IMR-90 (cell line): ENCODE measurements around the gene ZC3H4. TPM values are rescaled to one million over a fixed set of nuclear protein-coding genes. Genes with fewer than 3 reads are reported as not detected.
A peak's percentile ranks its signal among the peaks of the same experiment; 100 is the strongest.

ENCODE experiments used
- ATAC-seq: fragments of 200-7000 bp; cut with Tn5 transposase; 2 replicates; pipeline ENCODE4 v1.9.1; 2020; ENCODE audit warnings: low read depth, mild to moderate bottlenecking, moderate library complexity
- BruUV-seq: library from RNA; stranded (reverse); fragments of 400-500 nt; replicated peaks from 2 replicates; lab custom pipeline; 2021; lab: Mats Ljungman, UMichigan
- CTCF ChIA-PET: fragments of 300-600 bp; formaldehyde crosslinking; extraction: SDS; loops from one replicate; lab custom pipeline; 2021; ENCODE audit warnings: antibody characterized with exemption; lab: Yijun Ruan, JAX
- POLR2A ChIA-PET: fragments of 300-600 bp; sonication (Branson Sonifier 250); formaldehyde crosslinking; loops from one replicate; lab custom pipeline; 2022; ENCODE audit warnings: antibody characterized with exemption; ENCODE audit not compliant: unreplicated experiment; lab: Charles Lee
- DNase-seq: peaks from one replicate; pipeline ENCODE4 v3.0.0; 2013
- H2AFZ ChIP-seq: replicated peaks from 2 replicates; pipeline ENCODE3; 2013; ENCODE audit warnings: low read length, mild to moderate bottlenecking; ENCODE audit not compliant: poor library complexity
- H2AK5ac ChIP-seq: 2 replicates; pipeline ENCODE4 v1.6.1; 2013; ENCODE audit warnings: low read depth, low read length, inconsistent platforms
- H2AK9ac ChIP-seq: replicated peaks from 2 replicates; pipeline ENCODE3; 2013; ENCODE audit warnings: mild to moderate bottlenecking, low read depth, low read length, moderate library complexity; ENCODE audit not compliant: poor library complexity
- H2BK120ac ChIP-seq: 2 replicates; pipeline ENCODE4 v1.6.1; 2013; ENCODE audit warnings: low read depth, low read length, inconsistent platforms
- H2BK15ac ChIP-seq: 3 replicates; pipeline ENCODE4 v1.6.1; 2013; ENCODE audit warnings: low read depth, low read length, inconsistent platforms
- H2BK20ac ChIP-seq: 2 replicates; pipeline ENCODE4 v1.6.1; 2013; ENCODE audit warnings: low read depth, mild to moderate bottlenecking, inconsistent platforms, low read length, moderate library complexity
- H2BK5ac ChIP-seq: 2 replicates; pipeline ENCODE4 v1.6.1; 2013; ENCODE audit warnings: mild to moderate bottlenecking, low read depth, low read length, inconsistent platforms; ENCODE audit not compliant: poor library complexity, severe bottlenecking
- H3K14ac ChIP-seq: replicated peaks from 2 replicates; pipeline ENCODE4 v1.6.1; 2013; ENCODE audit warnings: low read depth, low read length, inconsistent platforms
- H3K18ac ChIP-seq: 2 replicates; pipeline ENCODE4 v1.6.1; 2013; ENCODE audit warnings: low read depth, low read length, control low read depth
- H3K23ac ChIP-seq: 2 replicates; pipeline ENCODE4 v1.6.1; 2013; ENCODE audit warnings: low read depth, low read length, inconsistent platforms
- H3K27ac ChIP-seq: 2 replicates; pipeline ENCODE4 v1.5.1; 2013; ENCODE audit warnings: mild to moderate bottlenecking, control low read depth, low read length; ENCODE audit not compliant: insufficient read depth
- H3K27me3 ChIP-seq: 2 replicates; pipeline ENCODE4 v1.6.1; 2013; ENCODE audit warnings: low read length; ENCODE audit not compliant: control insufficient read depth, insufficient read depth
- H3K36me3 ChIP-seq: 2 replicates; pipeline ENCODE4 v1.6.1; 2013; ENCODE audit warnings: low read length, mixed read lengths; ENCODE audit not compliant: control insufficient read depth, insufficient read depth
- H3K4ac ChIP-seq: 2 replicates; pipeline ENCODE4 v1.6.1; 2013; ENCODE audit warnings: low read depth, low read length, inconsistent platforms
- H3K4me1 ChIP-seq: 2 replicates; pipeline ENCODE4 v1.6.1; 2013; ENCODE audit warnings: low read length, mixed read lengths; ENCODE audit not compliant: control insufficient read depth, insufficient read depth
- H3K4me2 ChIP-seq: 2 replicates; pipeline ENCODE4 v1.6.1; 2013; ENCODE audit warnings: low read depth, mild to moderate bottlenecking, control low read depth, low read length, moderate library complexity
- H3K4me3 ChIP-seq: 2 replicates; pipeline ENCODE4 v1.5.1; 2013; ENCODE audit warnings: low read depth, mild to moderate bottlenecking, control low read depth, low read length, moderate library complexity; ENCODE audit not compliant: insufficient read depth
- H3K56ac ChIP-seq: 2 replicates; pipeline ENCODE4 v1.6.1; 2013; ENCODE audit warnings: low read length, inconsistent platforms; ENCODE audit not compliant: insufficient read depth; ENCODE audit errors: extremely low read depth
- H3K79me1 ChIP-seq, 2 experiments: 2 replicates each; pipeline ENCODE4 v1.6.1; 2013; ENCODE audit warnings: low read length in 2 of 2, inconsistent platforms in 1 of 2, low read depth in 1 of 2
- H3K9ac ChIP-seq: 2 replicates; pipeline ENCODE4 v1.6.1; 2013; ENCODE audit warnings: low read depth, low read length, control low read depth
- H3K9me1 ChIP-seq: 2 replicates; pipeline ENCODE4 v1.6.1; 2013; ENCODE audit warnings: low read length, inconsistent platforms; ENCODE audit not compliant: insufficient read depth
- H3K9me3 ChIP-seq: 2 replicates; pipeline ENCODE4 v1.6.1; 2013; ENCODE audit warnings: low read length; ENCODE audit not compliant: control insufficient read depth, insufficient read depth
- H4K20me1 ChIP-seq: 2 replicates; pipeline ENCODE4 v1.6.1; 2013; ENCODE audit warnings: low read length, inconsistent platforms; ENCODE audit not compliant: insufficient read depth
- H4K5ac ChIP-seq: 2 replicates; pipeline ENCODE4 v1.6.1; 2013; ENCODE audit warnings: mild to moderate bottlenecking, low read depth, low read length, control low read depth
- H4K8ac ChIP-seq, 2 experiments: 2 replicates each; pipeline ENCODE4 v1.6.1; 2013; ENCODE audit warnings: low read depth in 2 of 2, low read length in 2 of 2, control low read depth in 1 of 2, inconsistent platforms in 1 of 2
- H4K91ac ChIP-seq: 2 replicates; pipeline ENCODE4 v1.6.1; 2013; ENCODE audit warnings: low read depth, low read length, inconsistent platforms; ENCODE audit not compliant: insufficient read depth
- BHLHE40 ChIP-seq: fragments of 150-350 bp; IDR thresholded peaks from 2 replicates; pipeline ENCODE4 v1.6.1; 2016; ENCODE audit warnings: mild to moderate bottlenecking, low read depth, low read length
- CEBPB ChIP-seq: IDR thresholded peaks from 2 replicates; pipeline ENCODE4 v1.6.1; 2012; ENCODE audit warnings: low read depth, low read length, improper control_type of control experiment
- CHD1 ChIP-seq: IDR thresholded peaks from 2 replicates; pipeline ENCODE4 v1.6.1; 2012; ENCODE audit warnings: low read depth, low read length, improper control_type of control experiment
- FOS ChIP-seq: fragments of 150-350 bp; IDR thresholded peaks from 2 replicates; pipeline ENCODE4 v1.6.1; 2016; ENCODE audit warnings: low read depth, low read length
- MAFK ChIP-seq: IDR thresholded peaks from 2 replicates; pipeline ENCODE4 v1.6.1; 2012; ENCODE audit warnings: low read depth, low read length, improper control_type of control experiment
- MAZ ChIP-seq: IDR thresholded peaks from 2 replicates; pipeline ENCODE4 v1.6.1; 2012; ENCODE audit warnings: low read depth, mild to moderate bottlenecking, low read length, improper control_type of control experiment, moderate library complexity, borderline replicate concordance
- MXI1 ChIP-seq: IDR thresholded peaks from 2 replicates; pipeline ENCODE4 v1.6.1; 2012; ENCODE audit warnings: low read depth, mild to moderate bottlenecking, low read length, moderate library complexity, borderline replicate concordance
- NFE2L2 ChIP-seq: fragments of 150-350 bp; IDR thresholded peaks from 2 replicates; pipeline ENCODE4 v1.6.1; 2016; ENCODE audit warnings: low read depth, mild to moderate bottlenecking, low read length
- POLR2A ChIP-seq: IDR thresholded peaks from 2 replicates; pipeline ENCODE4 v1.6.1; 2012; ENCODE audit warnings: mild to moderate bottlenecking, low read depth, low read length
- RAD21 ChIP-seq: IDR thresholded peaks from 2 replicates; pipeline ENCODE4 v1.6.1; 2012; ENCODE audit warnings: low read length, improper control_type of control experiment
- RCOR1 ChIP-seq: IDR thresholded peaks from 2 replicates; pipeline ENCODE4 v1.6.1; 2012; ENCODE audit warnings: mild to moderate bottlenecking, low read length, improper control_type of control experiment; ENCODE audit not compliant: insufficient replicate concordance
- RFX5 ChIP-seq: IDR thresholded peaks from 2 replicates; pipeline ENCODE4 v1.8.0; 2012; ENCODE audit warnings: low read depth, mild to moderate bottlenecking, low read length, moderate library complexity
- SMC3 ChIP-seq: fragments of 150-350 bp; IDR thresholded peaks from 2 replicates; pipeline ENCODE4 v1.6.1; 2016; ENCODE audit warnings: low read depth, mild to moderate bottlenecking, antibody characterized with exemption, low read length, moderate library complexity
- WGBS, 2 experiments: methylation state at CpG; one replicate each; pipeline versions ENCODE4 v1.1.5 to v1.1.7; 2013; ENCODE audit warnings: missing lambda C conversion rate in 2 of 2; ENCODE audit not compliant: insufficient read length in 1 of 2; ENCODE audit errors: extremely low coverage in 2 of 2; 5-methylcytosine and 5-hydroxymethylcytosine counted together
- dilution Hi-C: fragments of 300-500 bp; cut with HindIII; formaldehyde crosslinking; loops from one replicate; pipeline ENCODE4 v1.14.3; 2018; ENCODE audit warnings: low sequenced_read_pairs; ENCODE audit not compliant: unreplicated experiment
- in situ Hi-C: fragments of 300-500 bp; cut with MboI; formaldehyde crosslinking; loops from 3 replicates; pipeline ENCODE4 v1.14.3; 2019; ENCODE audit warnings: low sequenced_read_pairs, inconsistent platforms, mixed read lengths
- intact Hi-C: fragments of 100-400 bp; cut with micrococcal nuclease; formaldehyde crosslinking; loops from 2 replicates; pipeline ENCODE4 v1.10.0; 2022
- polyA plus RNA-seq, 3 experiments: library from polyadenylated mRNA; depleted of rRNA; stranded (reverse); fragments of >200 nt; gene quantifications; 2 replicates each; pipeline ENCODE4 v1.2.3, GENCODE V29; 2012; ENCODE audit warnings: low replicate concordance in 1 of 3
- total RNA-seq: library from RNA; depleted of rRNA; stranded (reverse); fragments of >200 nt; gene quantifications from 2 replicates; pipeline ENCODE4 v1.2.3, GENCODE V29; 2012
- TF ChIP-seq, protein P1 (sequence below): fragments of 150-350 bp; IDR thresholded peaks from 2 replicates; pipeline ENCODE4 v1.6.1; 2016; ENCODE audit warnings: low read depth, mild to moderate bottlenecking, low read length, moderate library complexity, borderline replicate concordance
- TF ChIP-seq, protein P2 (sequence below): conservative IDR thresholded peaks from 2 replicates; pipeline ENCODE4 v1.5.1; 2012; ENCODE audit warnings: mild to moderate bottlenecking, low read depth, low read length, improper control_type of control experiment
- TF ChIP-seq, protein P3 (sequence below): fragments of 150-350 bp; IDR thresholded peaks from 2 replicates; pipeline ENCODE4 v1.6.1; 2017; ENCODE audit warnings: mild to moderate bottlenecking, antibody characterized with exemption, low read length, low read depth

The ZC3H4 gene
- total and polyA plus RNA-seq, 2 of the 4 experiments (the other 2 are of a cell fraction) = 3.9 to 8.9 TPM

DNA sequence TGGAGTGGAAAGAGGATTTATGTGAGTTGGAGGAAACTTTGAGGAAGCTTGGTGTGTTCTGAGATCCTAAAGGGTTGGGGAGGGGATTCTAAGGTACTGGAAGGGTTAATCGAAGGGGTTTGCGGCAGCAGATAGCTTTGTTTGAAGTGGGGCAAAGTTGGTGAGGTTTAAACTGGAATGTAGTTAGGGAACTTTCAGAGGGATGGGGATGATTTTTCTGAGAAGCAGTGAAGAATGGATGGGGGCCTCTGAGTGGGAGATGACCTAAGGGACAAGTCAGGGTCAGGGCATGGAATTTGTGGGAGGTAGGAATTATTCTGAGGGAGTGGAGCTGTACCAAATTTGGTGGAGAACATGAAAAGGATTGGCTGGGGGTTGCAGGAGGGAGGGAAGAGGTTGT, 21.0 kb upstream of the ZC3H4 start:
- no peak overlapping the region for H3K9ac ChIP-seq
- POLR2A ChIA-PET = no interaction called here

More for the DNA sequence above, 21.0 kb upstream of the ZC3H4 start:
- H3K14ac ChIP-seq = peak overlapping the region; percentile 22
- H3K4ac ChIP-seq = 0 out of 2 replicates have a peak overlapping the region, but pooled peaks have one; percentile 11
- H3K9me1 ChIP-seq = peaks cover 7% of the 10 kb centered on the region
- WGBS, 2 experiments = 52% methylated on average over 2 of the region's 2 CpGs; no CpG with 5 or more reads in 1 of the 2 experiments
- H3K36me3 ChIP-seq = peaks cover 5% of the 10 kb centered on the region
- H4K20me1 ChIP-seq = peaks cover 78% of the 10 kb centered on the region
- peak overlapping the region; percentile 40 for H2BK5ac ChIP-seq
- H2BK15ac ChIP-seq = no peak overlapping the region
- no peak overlapping the region; the same call in 1 of the 2 replicates for H3K27ac ChIP-seq
- no peak overlapping the region for H2BK120ac ChIP-seq
- H3K27me3 ChIP-seq = no peaks in the 10 kb centered on the region
- H4K8ac ChIP-seq = no peak overlapping the region
- in situ Hi-C loops = no loop called here
- H2AFZ ChIP-seq = no peak overlapping the region
- H3K4me3 ChIP-seq = no peak overlapping the region
- peak overlapping the region; percentile 43; the same call in 1 of the 2 replicates for H4K5ac ChIP-seq
- H3K9me3 ChIP-seq = no peaks in the 10 kb centered on the region
- peak overlapping the region; percentile 28 for H3K4me2 ChIP-seq
- BruUV-seq = no TSS peak
- H2BK20ac ChIP-seq = no peak overlapping the region
- dilution Hi-C loops = no loop called here
- TF ChIP-seq POLR2A (no peak), RAD21 (no peak), NFE2L2 (no peak), FOS (no peak), MAZ (no peak), RCOR1 (no peak), CHD1 (no peak), CEBPB (no peak), MXI1 (no peak), RFX5 (no peak), MAFK (no peak), SMC3 (no peak), BHLHE40 (no peak)
- TF ChIP-seq, protein P1, sequence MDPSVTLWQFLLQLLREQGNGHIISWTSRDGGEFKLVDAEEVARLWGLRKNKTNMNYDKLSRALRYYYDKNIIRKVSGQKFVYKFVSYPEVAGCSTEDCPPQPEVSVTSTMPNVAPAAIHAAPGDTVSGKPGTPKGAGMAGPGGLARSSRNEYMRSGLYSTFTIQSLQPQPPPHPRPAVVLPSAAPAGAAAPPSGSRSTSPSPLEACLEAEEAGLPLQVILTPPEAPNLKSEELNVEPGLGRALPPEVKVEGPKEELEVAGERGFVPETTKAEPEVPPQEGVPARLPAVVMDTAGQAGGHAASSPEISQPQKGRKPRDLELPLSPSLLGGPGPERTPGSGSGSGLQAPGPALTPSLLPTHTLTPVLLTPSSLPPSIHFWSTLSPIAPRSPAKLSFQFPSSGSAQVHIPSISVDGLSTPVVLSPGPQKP = no peak
- TF ChIP-seq, protein P2, sequence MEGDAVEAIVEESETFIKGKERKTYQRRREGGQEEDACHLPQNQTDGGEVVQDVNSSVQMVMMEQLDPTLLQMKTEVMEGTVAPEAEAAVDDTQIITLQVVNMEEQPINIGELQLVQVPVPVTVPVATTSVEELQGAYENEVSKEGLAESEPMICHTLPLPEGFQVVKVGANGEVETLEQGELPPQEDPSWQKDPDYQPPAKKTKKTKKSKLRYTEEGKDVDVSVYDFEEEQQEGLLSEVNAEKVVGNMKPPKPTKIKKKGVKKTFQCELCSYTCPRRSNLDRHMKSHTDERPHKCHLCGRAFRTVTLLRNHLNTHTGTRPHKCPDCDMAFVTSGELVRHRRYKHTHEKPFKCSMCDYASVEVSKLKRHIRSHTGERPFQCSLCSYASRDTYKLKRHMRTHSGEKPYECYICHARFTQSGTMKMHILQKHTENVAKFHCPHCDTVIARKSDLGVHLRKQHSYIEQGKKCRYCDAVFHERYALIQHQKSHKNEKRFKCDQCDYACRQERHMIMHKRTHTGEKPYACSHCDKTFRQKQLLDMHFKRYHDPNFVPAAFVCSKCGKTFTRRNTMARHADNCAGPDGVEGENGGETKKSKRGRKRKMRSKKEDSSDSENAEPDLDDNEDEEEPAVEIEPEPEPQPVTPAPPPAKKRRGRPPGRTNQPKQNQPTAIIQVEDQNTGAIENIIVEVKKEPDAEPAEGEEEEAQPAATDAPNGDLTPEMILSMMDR = no peak
- TF ChIP-seq, protein P3, sequence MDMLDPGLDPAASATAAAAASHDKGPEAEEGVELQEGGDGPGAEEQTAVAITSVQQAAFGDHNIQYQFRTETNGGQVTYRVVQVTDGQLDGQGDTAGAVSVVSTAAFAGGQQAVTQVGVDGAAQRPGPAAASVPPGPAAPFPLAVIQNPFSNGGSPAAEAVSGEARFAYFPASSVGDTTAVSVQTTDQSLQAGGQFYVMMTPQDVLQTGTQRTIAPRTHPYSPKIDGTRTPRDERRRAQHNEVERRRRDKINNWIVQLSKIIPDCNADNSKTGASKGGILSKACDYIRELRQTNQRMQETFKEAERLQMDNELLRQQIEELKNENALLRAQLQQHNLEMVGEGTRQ = no peak
- peak overlapping the region; percentile 14; the same call in 1 of the 2 replicates for H3K23ac ChIP-seq
- intact Hi-C loops = loop anchor here (5.0 kb wide), 1 partner anchor 108 kb away; no protein-coding TSS in a partner anchor
- no peak overlapping the region for H4K91ac ChIP-seq
- no peak overlapping the region for H2AK9ac ChIP-seq
- peaks cover 0 to 49% of the 10 kb centered on the region in 2 experiments; a peak in 2 of 4 replicates for H3K79me1 ChIP-seq
- DNase-seq = no peak
- H3K4me1 ChIP-seq = peaks cover 14% of the 10 kb centered on the region
- ATAC-seq = no peak
- peak overlapping the region; percentile 17; the same call in 1 of the 2 replicates for H2AK5ac ChIP-seq
- H3K56ac ChIP-seq = no peak overlapping the region
- no peak overlapping the region for H3K18ac ChIP-seq
- CTCF ChIA-PET = no interaction called here
